GM18520 (cell line): ENCODE measurements around the gene CCDC116.
"Not testable (repeated sequence)": the region's sequence is repeated elsewhere in the genome, so short reads cannot be mapped to it uniquely, and the experiment has no call there.

Source experiments
- ATAC-seq: cut with Tn5 transposase; IDR thresholded peaks from one replicate; pipeline ENCODE4 v1.9.1; 2021; ENCODE audit not compliant: unreplicated experiment

Gene CCDC116

GRCh38 chr22:21606775-21607174 is 25.8 kb upstream of the CCDC116 start:
- ATAC-seq, result no peak

DNA sequence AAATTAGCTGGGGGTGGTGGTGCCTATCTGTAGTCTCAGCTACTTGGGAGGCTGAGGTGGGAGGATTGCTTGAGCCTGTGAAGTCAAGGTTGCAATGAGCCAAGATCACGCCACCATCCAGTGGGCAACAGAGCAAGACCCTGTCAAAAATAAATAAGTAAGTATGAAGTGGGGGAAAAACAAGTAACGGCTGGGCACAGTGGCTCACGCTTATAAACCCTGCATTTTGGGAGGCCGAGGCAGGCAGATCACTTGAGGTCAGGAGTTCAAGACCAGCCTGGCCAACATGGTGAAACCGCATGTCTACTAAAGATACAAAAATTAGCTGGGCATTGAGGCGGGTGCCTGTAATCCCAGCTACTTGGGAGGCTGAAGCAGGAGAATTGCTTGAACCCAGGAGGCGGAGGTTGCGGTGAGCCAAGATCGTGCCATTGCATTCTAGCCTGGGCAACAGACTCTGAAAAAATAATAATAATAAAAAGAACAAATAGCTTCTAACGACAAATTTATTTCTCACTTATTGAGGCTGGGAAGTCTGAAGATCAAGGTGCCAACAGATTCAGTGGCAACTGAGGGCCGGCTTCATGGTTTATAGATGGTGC is 22.9 kb upstream of the CCDC116 start:
- ATAC-seq, result not testable (repeated sequence)

GRCh38 chr22:21611210-21611977 is 21.2 kb upstream of the CCDC116 start:
- no peak for ATAC-seq

DNA sequence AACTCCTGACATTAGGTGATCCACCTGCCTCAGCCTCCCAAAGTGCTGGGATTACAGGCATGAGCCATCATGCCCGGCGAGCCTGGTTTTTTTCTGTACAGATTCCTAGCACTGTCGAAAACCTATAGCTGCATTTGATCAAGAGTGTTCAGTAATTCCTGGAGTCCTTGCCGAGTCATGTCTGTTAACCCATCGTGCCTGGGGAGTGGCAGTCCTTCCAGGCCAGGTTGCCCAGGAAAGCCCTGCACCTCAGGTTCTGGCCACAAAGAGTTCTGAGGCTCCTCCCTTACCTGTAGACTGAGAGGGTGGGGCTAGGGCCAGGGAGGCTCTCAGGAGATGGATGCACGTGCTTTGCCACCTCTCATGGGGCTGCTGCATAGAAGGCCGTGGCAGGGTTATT is 19.7 kb upstream of the CCDC116 start:
- ATAC-seq, result no peak

DNA sequence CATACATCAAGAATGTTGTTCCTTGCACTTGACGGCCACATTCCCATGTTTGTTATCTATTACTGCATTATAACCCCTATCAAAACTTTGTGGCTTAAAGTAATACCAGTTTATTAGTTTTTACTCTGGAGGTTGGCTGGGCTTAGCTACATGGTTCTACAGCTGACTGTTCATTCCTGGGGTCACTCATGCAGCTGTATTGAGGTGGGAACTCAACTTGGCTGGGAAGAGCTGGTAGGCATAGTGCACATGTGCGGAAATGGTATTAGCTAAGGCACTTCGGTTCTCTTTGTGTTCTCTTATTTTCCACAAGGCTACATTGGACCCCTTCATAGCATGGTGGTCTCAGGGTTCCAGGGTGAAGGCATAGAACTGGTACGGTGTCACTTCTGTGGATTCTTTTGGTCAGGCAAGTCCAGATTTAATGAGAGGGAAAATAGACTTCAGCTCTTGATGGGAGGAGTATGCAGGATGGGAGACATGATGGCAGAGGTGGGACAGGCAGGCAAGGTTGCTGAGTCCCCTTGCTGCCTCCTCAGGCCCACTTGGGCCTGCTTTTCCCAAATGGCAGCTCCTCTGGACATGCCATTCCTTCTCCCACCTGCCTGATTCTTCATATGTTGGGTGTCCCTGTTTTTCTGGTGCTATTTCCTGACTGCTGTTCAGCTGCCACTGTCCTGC is 18.9 kb upstream of the CCDC116 start:
- ATAC-seq, result no peak

- ATAC-seq, result no peak
Observed at GRCh38 chr22:21615731-21616130, 16.8 kb upstream of the CCDC116 start.

GRCh38 chr22:21617337-21617736 is 15.2 kb upstream of the CCDC116 start:
- ATAC-seq, result not testable (repeated sequence)

DNA sequence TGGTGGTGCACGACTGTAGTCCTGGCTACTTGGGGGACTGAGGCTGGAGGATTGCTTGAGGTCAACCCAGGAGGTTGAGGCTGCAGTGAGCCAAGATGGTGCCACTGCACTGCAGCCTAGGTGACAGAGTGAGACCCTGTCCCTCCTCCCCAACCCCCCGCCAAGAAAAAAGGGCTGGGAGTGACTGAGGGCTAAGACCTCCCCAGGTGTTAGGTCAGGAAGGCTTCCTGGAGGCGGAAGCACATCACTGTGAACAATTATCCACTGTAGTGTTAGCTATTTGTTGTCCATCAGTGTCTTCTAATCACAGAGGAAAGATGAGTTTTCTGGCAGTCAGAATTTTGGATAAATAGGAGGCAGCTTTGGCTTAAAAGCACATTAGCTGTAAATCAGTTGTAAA is 11.5 kb upstream of the CCDC116 start:
- ATAC-seq, result no peak

DNA sequence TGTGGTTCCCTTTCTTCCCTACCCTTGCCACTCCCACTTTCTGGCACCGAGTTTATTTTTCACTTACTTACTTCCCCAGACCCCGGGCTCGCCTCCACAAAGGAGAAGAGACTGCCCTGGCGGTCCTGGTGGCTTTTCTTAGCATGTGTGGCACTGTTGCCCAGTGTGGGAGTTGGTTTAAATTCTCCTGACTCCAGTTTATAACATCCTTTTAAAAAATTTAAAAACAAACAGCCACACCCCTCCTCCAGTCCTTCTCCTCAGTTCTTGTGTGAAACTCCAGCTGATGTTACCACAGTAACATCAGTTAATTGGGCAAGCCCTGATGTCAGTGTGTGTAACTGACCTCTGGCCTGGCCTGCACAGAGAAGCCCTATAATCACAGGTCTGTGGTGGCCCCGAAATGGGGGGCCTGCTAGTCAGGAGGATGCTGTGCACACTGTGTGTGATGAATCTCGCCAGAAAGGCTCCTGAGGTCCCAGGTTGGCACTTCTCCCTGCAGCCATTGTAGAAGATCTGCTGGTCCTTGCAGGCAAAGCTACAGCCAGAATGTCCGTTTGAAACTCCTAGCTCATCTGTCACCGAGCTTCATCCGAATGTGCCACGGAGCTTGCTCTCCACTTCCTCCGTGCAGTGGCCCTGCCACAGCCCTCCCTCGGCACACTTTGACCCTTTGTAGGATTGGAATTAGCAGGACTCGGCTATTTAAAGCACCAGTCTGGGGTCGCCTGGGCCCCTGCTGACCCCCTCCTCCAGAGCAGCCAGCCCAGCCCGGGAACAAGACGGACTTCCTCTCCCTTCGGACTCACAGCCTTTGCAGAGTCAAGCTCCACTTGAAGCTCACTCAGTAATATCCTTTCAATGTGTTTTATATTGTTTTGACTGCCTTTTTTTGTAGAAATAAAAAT is 10.3 kb upstream of the CCDC116 start:
- no peak for ATAC-seq

DNA sequence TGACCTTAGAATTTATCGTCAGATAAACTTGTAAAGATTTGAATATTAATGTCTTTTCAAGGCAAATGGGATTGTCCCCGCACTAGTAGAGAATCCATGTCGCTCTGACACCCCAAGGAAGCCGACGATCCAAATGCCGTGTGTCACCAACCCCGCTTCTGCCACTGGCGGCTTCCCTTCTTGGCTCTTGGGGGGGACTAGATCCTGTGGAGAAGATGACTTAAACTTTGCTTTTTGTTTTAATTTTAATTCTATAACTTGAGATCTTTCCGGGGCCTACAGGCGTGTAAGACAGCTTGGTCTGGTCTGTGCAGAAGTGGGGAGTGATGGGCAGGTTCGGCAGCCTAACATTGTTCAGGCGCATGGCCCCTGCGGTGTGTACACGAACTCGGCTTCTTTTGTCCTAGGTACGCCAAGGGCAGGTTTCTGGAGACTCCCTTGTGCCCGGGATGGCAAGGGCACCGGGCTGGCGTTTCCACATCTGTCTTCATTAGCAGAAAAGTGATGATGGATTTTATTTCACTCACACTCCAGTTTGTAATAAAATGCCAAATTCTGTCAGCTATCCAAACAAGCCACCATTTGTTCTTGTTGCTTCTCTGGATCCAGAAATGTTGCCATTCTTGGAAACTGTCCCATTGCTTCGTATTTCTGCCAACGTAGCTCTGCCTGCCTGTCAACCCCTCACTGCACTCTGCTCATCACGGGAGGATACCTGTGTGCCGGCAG is 9.5 kb upstream of the CCDC116 start:
- ATAC-seq, result no peak

GRCh38 chr22:21623648-21623970 is 9.0 kb upstream of the CCDC116 start:
- no peak for ATAC-seq

- no peak for ATAC-seq
Observed at GRCh38 chr22:21624120-21624879, 8.3 kb upstream of the CCDC116 start.

DNA sequence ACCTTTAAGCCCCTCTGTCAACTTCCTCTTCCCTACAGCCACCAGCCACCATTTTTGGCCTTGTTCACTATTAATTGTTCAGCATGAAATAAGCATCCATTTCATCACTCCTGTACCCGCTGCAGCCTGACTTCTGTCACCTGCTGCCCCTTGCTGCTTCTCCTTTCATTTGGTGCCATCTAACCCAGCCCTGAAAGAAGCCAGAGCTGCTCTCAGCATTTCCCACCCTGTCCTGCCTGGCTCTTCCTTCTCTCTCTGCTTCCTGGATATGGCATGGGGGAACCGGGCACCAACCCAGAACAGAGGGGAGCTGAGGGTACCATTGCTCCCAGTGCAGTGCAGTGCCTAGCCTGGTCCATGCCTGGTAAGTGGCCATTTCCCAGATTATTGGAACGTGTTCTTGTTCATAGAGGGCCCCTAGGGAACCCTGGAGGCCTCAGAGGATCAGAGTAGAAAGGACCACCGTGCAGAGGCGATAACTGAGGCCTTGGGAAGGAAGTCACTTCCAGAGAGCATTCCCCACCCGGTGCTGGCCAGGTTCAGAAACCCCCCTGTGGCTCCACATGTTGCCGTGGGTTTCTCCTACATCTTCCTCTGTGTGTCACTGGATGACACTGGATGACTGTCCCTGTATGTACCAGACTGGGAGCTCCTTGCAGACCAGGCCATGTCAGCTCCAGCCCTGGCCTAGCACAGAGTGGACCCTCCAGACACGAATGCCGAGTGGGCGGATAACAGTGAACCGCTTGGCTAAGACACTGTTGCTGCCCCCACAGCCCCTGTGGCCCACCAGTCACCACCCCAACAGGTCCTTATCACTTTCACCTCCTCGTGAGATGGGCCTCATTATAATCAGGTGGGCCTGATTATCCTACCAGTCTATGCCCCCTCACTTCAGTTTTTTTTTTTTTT is 7.4 kb upstream of the CCDC116 start:
- no peak for ATAC-seq

DNA sequence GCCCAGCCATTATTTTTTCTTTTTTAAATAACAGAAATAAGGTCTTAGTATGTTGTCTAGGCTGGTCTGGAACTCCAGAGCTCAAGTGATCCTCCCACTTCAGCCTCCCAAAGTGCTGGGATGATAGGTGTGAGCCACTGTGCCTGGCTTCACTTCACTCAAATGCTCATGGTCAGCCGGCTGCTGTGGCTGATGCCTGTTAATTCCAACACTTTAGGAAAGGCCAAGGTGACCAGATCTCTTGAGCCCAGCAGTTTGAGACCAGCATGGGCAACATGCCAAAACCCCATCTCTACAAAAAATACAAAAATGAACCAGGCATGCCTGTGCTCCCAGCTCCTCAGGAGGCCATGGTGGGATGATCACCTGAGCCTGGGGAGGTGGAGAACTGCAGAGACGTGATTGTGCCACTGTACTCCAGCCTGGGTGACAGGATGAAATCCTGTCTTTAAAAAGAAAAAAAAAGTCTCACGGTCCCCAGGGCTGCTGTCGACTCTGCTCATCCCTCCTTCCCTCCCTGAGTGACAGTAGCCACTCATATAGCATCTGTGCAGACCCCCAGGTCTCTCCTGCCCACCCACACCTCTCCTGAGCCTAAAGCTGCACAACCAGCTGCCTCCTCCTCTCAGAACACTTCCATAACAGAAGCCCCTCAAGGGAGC is 6.4 kb upstream of the CCDC116 start:
- ATAC-seq, result no peak

- no peak for ATAC-seq
Observed at GRCh38 chr22:21626735-21627469, 5.7 kb upstream of the CCDC116 start.

DNA sequence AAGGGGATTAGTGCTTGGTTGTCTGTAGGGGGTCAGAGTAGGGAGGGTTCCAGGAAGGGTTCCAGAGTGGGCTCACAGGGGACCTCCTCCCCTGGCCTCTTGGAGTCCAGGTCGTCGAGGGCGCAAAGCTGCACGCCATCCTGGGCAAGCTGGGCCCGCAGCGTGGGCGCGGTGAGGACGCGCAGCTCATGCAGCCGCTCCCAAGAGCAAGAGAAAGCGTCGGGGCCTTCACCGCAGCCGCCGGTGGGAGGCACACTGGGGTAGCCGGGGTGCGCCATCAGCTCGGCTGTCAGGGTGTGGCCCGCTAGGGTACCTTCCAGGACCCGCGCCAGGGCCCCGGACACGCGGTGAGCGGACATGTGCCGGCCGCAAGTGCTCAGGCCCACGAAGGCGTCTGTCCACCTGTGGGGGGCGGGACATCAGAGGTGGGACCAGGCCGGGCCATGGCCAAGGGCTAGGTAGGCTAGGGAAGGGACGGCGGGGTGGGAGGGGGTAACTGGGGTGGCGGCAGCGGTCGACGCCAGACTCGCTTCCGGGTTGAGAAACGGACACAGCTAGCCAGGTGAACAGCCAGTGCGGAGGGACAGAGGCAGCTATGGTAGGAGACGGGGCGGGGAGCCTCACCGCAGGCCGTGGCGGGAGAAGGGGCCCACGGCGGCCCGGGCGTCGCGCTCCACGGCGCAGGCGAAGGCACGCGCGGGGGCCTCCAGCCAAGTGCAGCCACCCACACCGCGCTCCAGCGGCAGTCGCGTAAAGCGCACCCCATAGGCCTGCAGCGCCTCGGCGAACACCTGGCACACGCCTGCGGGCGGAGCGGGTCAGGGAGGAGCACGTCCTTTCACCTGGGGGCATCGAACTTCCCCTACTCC is 3.9 kb upstream of the CCDC116 start:
- no peak for ATAC-seq
